Suprapubic skin (tissue), 3 donors: ENCODE results near the gene MAN1C1.

Source experiments
- CTCF ChIP-seq, 2 donors: fragments of 200-600 bp in 1 of 2; fragments of 450-650 bp in 1 of 2; sonication (generic) in 1 of 2; IDR thresholded peaks; one replicate each; pipeline ENCODE4 v1.5.1; 2016 to 2019; ENCODE audit warnings: antibody characterized with exemption in 2 of 2, mild to moderate bottlenecking in 1 of 2, moderate library complexity in 1 of 2
- POLR2A ChIP-seq, 2 donors: fragments of 450-650 bp; IDR thresholded peaks; one replicate each; pipeline ENCODE4 v1.6.1; 2017; ENCODE audit warnings: antibody characterized with exemption in 2 of 2, mild to moderate bottlenecking in 2 of 2, moderate library complexity in 2 of 2

GRCh38 chr1:25804964-25805862, 188.6 kb downstream of the MAN1C1 start:
- no peak for TF ChIP-seq CTCF (IDR thresholded peaks at IDR 0.05)
- no peak for TF ChIP-seq POLR2A (IDR thresholded peaks at IDR 0.05)
